GM13977 (cell line): ENCODE measurements around the gene DOCK11.
"Not testable (repeated sequence)": the region's sequence is repeated elsewhere in the genome, so short reads cannot be mapped to it uniquely, and the experiment has no call there.

Source experiments
- DNase-seq: peaks from one replicate; pipeline ENCODE4 v3.0.0; 2012; ENCODE audit warnings: low spot score
- in situ Hi-C: fragments of 300-500 bp; cut with MboI; formaldehyde crosslinking; loops from one replicate; pipeline ENCODE4 v1.12.0; 2022; ENCODE audit warnings: low sequenced_read_pairs, low pct_unique_long_range_greater_than_20kb, mixed read lengths, inconsistent platforms; ENCODE audit not compliant: unreplicated experiment
- TF ChIP-seq, protein P1 (sequence below): IDR thresholded peaks from 2 replicates; pipeline ENCODE4 v1.5.1; 2012; ENCODE audit warnings: mild to moderate bottlenecking, control low read depth; ENCODE audit not compliant: insufficient read depth; ENCODE audit errors: extremely low read depth, missing control alignments

The DOCK11 gene

DNA sequence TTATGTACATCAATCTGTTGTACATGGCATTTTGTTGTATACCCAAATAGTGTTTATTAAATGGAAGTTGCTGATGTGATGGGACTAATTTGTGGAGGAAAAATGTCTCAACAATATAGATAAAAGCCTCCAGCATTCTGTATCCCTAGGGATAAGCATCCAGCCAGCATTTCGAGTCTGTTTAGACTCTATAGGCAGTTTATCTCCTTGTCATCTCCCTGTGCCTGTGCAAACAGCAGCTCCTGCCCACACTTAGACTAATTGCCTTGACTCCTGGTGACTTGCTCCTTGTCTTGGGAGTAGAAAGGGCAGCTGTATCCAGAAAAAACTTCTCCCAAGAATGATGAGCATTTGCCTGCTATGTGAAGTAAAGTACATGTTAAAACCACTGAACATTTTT lies 83.8 kb downstream of the DOCK11 start:
- TF ChIP-seq, protein P1, sequence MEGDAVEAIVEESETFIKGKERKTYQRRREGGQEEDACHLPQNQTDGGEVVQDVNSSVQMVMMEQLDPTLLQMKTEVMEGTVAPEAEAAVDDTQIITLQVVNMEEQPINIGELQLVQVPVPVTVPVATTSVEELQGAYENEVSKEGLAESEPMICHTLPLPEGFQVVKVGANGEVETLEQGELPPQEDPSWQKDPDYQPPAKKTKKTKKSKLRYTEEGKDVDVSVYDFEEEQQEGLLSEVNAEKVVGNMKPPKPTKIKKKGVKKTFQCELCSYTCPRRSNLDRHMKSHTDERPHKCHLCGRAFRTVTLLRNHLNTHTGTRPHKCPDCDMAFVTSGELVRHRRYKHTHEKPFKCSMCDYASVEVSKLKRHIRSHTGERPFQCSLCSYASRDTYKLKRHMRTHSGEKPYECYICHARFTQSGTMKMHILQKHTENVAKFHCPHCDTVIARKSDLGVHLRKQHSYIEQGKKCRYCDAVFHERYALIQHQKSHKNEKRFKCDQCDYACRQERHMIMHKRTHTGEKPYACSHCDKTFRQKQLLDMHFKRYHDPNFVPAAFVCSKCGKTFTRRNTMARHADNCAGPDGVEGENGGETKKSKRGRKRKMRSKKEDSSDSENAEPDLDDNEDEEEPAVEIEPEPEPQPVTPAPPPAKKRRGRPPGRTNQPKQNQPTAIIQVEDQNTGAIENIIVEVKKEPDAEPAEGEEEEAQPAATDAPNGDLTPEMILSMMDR: no peak
- in situ Hi-C loops: no loop called here
- DNase-seq: no peak

DNA sequence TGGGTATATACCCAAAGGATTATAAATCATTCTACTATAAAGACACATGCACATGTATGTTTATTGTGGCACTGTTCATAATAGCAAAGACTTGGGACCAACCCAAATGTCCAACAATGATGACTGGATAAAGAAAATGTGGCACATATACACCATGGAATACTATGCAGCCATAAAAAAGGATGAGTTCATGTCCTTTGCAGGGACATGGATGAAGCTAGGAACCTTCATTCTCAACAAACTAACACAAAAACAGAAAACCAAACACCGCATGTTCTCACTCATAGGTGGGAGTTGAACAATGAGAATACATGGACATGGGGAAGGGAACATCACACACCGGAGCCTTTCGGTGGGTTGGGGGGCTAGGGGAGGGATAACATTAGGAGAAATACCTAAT lies 87.3 kb downstream of the DOCK11 start:
- DNase-seq: not testable (repeated sequence)

DNA sequence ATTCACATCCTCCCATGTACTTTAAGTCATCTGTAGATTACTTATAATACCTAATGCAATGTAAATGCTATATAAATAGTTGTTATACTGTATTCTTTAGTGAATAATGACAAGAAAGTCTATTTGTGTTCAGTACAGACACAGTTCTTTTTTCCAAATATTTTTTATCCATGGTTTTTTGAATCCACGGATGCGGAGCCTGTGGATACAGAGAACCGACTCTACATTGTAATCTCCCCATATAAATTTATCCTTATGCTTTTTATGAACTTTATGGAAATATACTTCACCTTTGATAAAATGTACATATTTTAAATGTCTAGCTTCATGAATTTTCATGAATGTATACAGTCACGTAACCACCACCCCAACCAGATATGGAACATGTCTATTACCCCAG lies 88.2 kb downstream of the DOCK11 start:
- no peak for DNase-seq
- TF ChIP-seq, protein P1: no peak
- in situ Hi-C loops: no loop called here

More for the DNA sequence above, 87.3 kb downstream of the DOCK11 start:
- in situ Hi-C loops: not testable (repeated sequence)

DNA sequence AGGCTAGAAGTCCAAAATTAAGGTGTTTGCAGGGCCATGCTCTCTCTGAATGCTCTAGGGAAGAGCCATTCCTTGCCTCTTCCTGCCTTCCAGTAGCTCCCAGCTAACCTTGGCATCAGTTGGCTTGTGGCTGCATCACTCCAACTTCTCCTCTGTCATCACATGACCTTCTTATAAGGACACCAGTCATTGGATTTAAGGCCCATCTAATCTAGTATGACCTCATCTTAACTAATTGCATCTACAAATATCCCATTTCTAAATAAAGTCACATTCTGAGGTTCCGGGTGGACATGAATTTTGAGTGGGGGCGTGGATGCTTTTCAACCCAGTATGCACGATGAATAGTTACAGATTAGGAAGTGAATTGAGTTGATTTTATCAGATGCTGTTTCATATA lies 89.7 kb downstream of the DOCK11 start:
- in situ Hi-C loops: no loop called here

DNA sequence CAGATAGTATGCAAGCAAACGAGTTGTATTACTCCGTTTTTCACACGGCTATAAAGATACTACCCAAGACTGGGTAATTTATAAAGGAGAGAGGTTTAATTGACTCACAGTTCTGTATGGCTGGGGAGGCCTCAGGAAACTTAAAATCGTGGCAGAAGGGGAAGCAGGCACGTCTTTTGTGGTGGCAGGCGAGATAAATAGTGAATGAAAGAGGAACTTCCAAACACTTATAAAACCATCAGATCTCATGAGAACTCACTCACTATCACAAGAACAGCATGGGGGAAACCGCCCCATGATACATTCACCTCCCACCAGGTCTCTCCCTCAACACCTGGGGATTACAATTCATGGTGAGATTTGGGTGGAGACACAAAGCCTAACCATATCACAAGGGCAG lies 90.6 kb downstream of the DOCK11 start:
- in situ Hi-C loops, DNase-seq: not testable (repeated sequence)

More for the DNA sequence above, 89.7 kb downstream of the DOCK11 start:
- TF ChIP-seq, protein P1: no peak
- DNase-seq: no peak

DNA sequence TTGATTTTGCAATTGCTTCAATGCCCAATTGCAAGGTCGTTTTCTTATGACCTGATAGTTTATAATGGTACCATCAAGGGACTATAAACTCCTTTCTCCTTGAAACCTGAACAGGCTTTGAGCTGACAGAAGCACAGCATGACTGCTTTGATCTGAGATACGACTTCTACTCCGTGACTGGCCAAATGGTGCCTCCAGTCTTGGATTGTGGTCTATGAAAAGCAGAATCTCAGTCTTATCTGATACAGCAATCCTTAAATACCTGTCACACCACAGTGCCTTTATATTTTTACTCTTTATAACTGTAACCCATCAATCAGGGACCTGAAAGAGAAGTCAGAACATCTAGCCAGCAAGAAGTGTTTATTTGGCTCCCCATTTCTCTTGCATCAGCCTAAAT lies 93.1 kb downstream of the DOCK11 start:
- TF ChIP-seq, protein P1: no peak
- no peak for DNase-seq
- in situ Hi-C loops: no loop called here

DNA sequence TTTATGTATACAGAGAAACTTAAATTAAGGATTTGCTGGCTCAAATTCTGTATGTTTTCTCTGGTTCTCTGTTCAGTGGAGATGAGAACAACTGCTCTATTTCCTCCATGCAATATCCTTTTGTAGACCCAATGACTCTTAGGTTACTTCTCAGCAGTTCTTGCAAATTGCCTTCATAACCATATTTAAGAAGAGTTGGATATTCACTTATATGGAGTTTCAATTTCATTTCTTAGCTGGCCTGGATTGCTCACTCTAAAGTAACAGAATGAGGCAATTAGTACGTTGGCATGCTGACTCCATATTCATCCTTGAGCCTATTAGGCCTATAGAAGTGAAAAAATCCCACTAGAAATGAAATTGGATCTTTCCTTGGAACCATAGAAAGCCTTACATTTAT lies 93.6 kb downstream of the DOCK11 start:
- TF ChIP-seq, protein P1: no peak
- DNase-seq: no peak
- in situ Hi-C loops: no loop called here

DNA sequence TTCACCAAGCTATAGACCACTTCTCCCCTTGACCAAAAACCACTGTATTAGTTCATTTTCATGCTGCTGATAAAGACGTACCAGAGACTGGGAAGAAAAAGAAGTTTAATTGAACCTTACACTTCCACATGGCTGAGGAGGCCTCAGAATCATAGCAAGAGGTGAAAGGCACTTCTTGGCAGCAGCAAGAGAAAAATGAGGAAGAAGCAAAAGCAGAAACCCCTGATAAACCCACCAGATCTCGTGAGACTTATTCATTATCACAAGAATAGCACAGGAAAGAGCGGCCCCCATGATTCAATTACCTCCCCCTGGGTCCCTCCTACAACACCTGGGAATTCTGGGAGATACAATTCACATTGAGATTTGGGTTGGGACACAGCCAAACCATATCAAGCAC lies 97.8 kb downstream of the DOCK11 start:
- in situ Hi-C loops: no loop called here

More for the DNA sequence above, 97.8 kb downstream of the DOCK11 start:
- no peak for DNase-seq
- TF ChIP-seq, protein P1: no peak
